Inflammatory macrophage treated with lipopolysaccharide for 1 hour (primary cell): Measurements from ENCODE around the gene SCYGR7.
"Not testable (repeated sequence)": the region's sequence is repeated elsewhere in the genome, so short reads cannot be mapped to it uniquely, and the experiment has no call there.

Experiments
- DNase-seq, 2 donors: peaks; one replicate each; pipeline ENCODE4 v3.0.0-alpha.2; 2020 to 2022

The SCYGR7 gene, protein sequence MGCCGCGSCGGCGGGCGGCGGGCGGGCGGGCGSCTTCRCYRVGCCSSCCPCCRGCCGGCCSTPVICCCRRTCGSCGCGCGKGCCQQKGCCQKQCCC

DNA sequence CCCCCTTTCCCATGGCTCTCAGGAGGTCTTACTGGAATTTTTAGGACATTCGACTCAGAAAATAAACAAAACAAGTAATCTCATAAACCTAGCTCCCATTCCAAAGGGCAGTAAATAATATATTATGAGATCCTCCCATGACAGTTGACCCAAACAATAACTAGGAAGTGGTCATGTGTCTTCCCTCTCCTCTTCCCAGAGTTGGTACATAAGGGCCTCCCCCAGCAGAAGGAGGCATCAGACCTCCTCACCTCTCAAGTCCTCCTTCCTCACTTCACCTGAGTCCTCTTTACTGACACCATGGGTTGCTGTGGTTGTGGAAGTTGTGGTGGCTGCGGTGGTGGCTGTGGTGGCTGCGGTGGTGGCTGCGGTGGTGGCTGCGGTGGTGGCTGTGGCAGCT is at the start of gene SCYGR7:
SCYGR7 (plus strand) TSS at position 301 of the 400 bp plus-strand sequence; CDS start at position 301, 0 bp downstream.
- DNase-seq, result no peak

GRCh38 chr2:227684258-227684657 is 43.9 kb upstream of the SCYGR7 start:
- no peak for DNase-seq

DNA sequence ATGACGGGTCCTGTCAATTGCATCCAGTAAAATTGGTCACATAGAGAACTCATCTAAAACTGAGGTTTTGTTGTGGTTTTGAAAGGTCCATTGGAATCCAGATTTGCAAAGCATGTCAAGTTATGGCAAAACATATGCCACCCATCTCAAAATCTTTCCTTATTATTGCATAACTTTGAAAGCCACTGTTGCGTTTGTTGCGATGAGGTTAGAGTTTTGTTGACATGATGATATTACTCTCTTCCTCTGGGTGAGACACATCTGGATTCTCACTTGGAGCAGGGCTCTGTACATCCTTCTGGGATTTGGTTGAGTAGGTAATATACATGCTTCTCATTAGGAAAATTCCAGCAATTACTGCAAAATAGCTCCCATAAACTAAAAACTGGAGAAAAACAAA is 40.9 kb upstream of the SCYGR7 start:
- no peak for DNase-seq

DNA sequence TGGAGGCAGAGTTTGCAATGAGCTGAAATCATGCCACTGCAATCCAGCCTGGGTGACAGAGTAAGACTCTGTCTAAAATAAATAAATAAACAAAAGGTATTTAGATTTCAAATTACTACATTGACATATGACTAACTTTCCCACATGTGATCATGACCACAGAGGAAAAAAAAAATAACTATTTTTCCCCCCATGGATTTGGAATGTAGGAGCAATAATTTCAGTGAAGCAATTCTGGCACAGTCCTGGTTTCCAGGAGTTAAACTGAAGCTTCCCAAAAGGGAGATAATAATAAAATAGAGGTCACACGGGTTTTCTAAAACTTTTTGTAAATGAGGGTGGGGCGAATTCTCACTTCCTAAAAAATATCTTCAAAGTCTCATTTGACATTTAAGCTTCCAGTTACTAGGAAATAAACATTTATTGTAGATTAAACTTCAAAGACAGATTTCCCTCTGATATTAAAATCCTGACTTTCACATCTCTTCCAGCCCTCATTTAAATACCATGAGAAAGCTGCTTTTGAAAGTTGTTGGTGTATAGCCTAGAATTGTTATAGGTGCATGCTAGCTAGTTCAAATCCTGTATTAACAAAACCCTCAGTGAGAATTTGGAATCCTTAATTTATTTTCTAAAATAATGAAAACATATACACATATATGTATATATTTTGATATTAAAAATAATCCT is 31.0 kb upstream of the SCYGR7 start:
- DNase-seq, result no peak

- no peak for DNase-seq
Measured at GRCh38 chr2:227701556-227701955, 26.6 kb upstream of the SCYGR7 start.

DNA sequence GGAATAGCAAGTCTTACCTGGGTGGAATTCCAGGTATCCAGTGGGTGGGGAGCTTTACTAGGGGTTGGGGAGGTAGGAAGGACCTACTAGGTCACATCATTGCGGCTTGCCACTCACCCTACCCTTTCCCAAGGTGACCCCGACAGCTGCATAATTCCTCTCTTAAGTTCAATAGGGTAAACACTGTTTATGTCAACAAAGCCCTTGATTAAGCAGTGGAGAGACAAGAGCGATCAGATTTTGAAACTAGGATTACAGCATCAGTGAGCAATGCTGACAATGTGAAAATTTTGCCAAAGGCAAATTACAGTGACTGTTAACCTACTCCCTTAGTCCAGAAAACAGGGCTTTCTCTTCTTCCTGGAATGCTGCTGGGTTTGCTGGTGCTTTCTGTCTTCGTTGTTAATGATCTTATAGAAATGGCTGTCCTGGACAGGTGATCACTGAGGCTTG is 24.8 kb upstream of the SCYGR7 start:
- no peak for DNase-seq

DNA sequence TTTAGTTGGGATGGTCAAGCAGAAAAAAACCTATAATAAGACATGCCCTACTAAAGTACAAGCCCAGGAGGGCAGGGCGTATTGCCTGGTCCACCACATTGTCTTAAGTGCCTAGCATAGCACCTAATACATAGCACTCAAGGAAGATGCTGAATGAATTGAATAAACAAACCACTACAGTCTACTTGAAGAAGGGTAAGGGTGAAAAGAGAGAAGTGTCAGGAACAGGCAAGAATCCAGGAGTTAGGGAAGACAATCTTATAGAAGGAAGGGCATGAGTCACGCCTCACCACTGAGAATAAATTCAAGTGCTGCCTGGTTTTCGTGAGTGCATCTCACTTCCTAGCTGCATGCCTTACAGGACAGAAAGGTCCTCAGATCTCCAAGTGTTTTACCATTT is 24.2 kb upstream of the SCYGR7 start:
- no peak for DNase-seq

- no peak for DNase-seq
Measured at GRCh38 chr2:227706859-227707258, 21.3 kb upstream of the SCYGR7 start.

- no peak for DNase-seq
Measured at GRCh38 chr2:227707390-227707789, 20.7 kb upstream of the SCYGR7 start.

GRCh38 chr2:227710986-227711385 is 17.1 kb upstream of the SCYGR7 start:
- no peak for DNase-seq

DNA sequence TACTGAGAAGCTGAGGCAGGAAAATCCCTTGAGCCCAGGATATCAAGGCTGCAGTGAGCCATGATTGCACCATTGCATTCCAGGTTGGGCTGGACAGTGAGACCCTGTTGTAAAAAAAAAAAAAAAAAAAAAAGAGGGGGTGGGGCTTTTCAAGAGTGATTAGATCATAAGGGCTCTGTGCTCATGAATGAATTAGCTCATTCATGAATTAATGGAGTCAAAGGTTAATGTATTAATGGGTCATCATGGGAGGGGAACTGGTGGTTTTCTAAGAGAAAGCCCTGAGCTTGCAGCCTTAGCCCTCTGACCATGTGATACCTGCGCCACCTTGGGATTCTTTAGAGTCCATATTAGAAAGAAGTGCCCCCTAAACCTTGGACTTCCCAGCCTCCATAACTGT is 14.8 kb upstream of the SCYGR7 start:
- no peak for DNase-seq

- no peak for DNase-seq
Measured at GRCh38 chr2:227716501-227716900, 11.6 kb upstream of the SCYGR7 start.

DNA sequence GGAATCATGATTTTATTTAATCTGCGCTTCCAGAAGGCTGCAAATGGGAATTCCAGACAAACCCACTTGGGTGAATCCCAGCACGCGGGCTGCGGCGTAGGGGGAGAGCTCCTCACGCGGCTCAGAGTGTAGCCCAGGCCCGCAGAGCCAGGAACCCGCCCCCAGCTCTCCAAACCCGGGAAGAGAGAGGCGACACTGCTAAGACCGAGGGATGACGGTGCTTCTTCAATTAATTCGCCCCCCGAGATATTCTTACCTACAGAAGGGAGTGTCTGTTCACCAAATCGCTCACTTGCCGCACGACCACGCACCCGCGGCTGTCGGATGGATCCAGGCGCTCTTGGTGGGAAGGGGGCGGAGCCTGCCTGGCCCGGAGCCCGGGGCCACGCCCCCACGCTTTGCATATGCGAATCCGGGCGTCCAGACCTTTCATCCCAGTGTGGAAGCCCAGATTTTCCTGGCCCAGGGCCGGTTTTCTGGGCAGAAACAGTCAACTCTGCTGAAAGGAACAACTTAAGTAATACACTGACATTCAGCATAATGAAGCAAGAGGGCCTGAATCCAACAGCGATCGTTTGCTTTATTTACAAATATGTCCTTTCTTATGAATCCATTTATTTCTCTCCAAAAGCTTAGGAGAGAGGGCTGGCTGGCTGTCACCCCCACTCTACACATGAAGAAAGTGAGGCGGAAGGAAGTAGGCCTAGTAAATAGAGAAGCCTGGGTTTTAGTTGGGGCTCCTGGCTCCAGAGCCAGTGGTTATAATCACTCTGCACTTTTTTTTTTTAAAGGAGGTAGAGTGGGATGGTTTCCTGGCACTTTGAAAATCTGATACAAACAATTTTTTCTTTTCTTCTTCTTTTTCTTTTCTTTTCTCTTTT is 10.2 kb upstream of the SCYGR7 start, which contains the start of gene SLC19A3:
SLC19A3 (minus strand) TSS at position 342 of the 881 bp plus-strand sequence. CDS start 15,710 bp downstream, outside the sequence.
- DNase-seq, result peak in 1 of 2 donors; percentile 2

GRCh38 chr2:227719641-227720040 is 8.5 kb upstream of the SCYGR7 start:
- DNase-seq, result no peak

DNA sequence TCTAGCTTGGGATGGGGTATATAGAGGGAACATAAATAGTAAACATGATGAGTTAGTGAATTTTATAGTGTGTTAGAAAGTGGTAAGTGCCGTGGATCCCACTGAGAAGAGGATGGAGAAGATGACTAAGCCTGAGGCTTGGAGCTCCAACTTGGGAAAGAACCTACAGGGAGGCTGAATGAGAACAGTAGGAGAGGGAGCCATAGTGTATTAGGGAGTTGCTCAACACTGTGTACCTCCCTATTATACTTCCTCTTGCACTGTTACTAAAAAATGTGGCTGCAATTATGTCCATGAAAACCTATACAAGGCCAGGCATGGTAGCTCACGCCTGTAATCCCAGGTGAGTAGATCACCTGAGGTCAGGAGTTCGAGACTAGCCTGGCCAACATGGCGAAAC is 7.5 kb upstream of the SCYGR7 start:
- DNase-seq, result no peak

DNA sequence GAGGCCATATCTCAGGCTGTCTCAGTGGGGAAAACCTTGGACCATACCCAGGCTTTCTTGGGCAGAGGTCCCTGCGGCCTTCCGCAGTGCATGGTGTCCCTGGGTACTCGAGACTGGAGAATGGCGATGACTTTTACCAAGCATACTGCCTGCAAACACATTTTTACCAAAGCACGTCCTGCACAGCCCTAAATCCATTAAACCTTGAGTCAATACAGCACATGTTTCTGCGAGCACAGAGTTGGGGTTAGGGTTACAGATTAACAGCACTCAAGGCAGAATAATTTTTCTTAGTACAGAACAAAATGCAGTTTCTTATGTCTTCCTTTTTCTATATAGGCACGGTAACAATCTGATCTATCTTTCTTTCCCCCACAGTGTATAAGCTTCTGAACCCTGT is 5.3 kb upstream of the SCYGR7 start:
- not testable (repeated sequence) for DNase-seq

DNA sequence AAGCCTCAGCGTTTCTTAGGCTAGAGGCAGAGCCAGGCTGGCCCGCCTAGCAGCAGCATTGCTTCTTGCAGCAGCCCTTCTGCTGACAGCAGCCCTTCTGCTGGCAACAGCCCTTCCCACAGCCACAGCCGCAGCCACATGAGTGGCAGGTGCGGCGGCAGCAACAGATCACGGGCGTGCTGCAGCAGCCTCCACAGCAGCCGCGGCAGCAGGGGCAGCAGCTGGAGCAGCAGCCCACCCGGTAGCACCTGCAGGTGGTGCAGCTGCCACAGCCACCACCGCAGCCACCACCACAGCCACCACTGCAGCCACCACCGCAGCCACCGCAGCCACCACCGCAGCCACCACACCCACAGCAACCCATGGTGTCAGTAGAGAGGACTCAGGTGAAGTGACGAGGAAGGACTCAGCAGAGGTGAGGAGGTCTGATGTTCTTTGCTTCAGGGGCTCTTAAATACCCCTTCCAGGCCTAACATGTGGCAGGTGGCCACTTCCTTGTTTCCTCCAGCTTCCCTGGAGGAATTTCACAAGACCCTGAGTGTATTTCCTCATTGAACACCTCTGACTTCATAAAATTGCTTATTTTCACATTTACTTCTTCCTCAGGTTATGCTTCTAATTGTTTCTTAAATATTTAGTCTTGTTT is 3.6 kb upstream of the SCYGR7 start, which contains the start of gene SCYGR6:
SCYGR6 (minus strand) TSS at position 364 of the 646 bp plus-strand sequence; CDS start at position 364, 0 bp downstream.
- DNase-seq, result no peak

GRCh38 chr2:227739351-227739750 is 11.2 kb downstream of the SCYGR7 start:
- no peak for DNase-seq

- DNase-seq, result peak in 1 of 2 donors; percentile 6
Measured at GRCh38 chr2:227740705-227741104, 12.6 kb downstream of the SCYGR7 start.

GRCh38 chr2:227745594-227745993 is 17.5 kb downstream of the SCYGR7 start, which contains the start of gene SCYGR8:
SCYGR8 (plus strand) TSS chr2:227745894; CDS start chr2:227745894, 0 bp downstream.
- DNase-seq, result no peak

GRCh38 chr2:227748079-227748478 is 19.9 kb downstream of the SCYGR7 start:
- no peak for DNase-seq

GRCh38 chr2:227756261-227756660 is 28.1 kb downstream of the SCYGR7 start:
- not testable (repeated sequence) for DNase-seq
